H9 (cell line): Measurements from ENCODE around the gene ZNF688. TPM values are rescaled to one million over a fixed set of nuclear protein-coding genes. Genes with fewer than 3 reads are reported as not detected.

Source experiments
- DNase-seq: peaks from one replicate; pipeline ENCODE4 v3.0.0-alpha.2; 2017
- H2AFZ ChIP-seq: one replicate; pipeline ENCODE4 v1.6.1; 2013; ENCODE audit warnings: mild to moderate bottlenecking, low read length, control low read depth, moderate library complexity
- H2AK5ac ChIP-seq: 2 replicates; pipeline ENCODE4 v1.6.1; 2013; ENCODE audit warnings: low read length, control low read depth, mixed read lengths; ENCODE audit not compliant: insufficient read length
- H2BK120ac ChIP-seq: one replicate; pipeline ENCODE4 v1.6.1; 2013; ENCODE audit warnings: low read depth, mild to moderate bottlenecking, low read length, control low read depth, inconsistent platforms; ENCODE audit not compliant: poor library complexity, severe bottlenecking
- H2BK12ac ChIP-seq: 2 replicates; pipeline ENCODE4 v1.6.1; 2013; ENCODE audit warnings: low read length, control low read depth, mixed read lengths, low read depth; ENCODE audit not compliant: insufficient read length
- H2BK15ac ChIP-seq: 2 replicates; pipeline ENCODE4 v1.6.1; 2013; ENCODE audit warnings: low read depth, low read length, control low read depth
- H2BK20ac ChIP-seq: one replicate; pipeline ENCODE4 v1.6.1; 2013; ENCODE audit warnings: low read depth, mild to moderate bottlenecking, low read length, control low read depth, inconsistent platforms; ENCODE audit not compliant: poor library complexity, severe bottlenecking
- H2BK5ac ChIP-seq: 2 replicates; pipeline ENCODE4 v1.6.1; 2013; ENCODE audit warnings: low read length, control low read depth, mixed read lengths; ENCODE audit not compliant: insufficient read length
- H3K14ac ChIP-seq: 2 replicates; pipeline ENCODE4 v1.6.1; 2013; ENCODE audit warnings: low read length, control low read depth; ENCODE audit not compliant: insufficient read depth
- H3K18ac ChIP-seq: 2 replicates; pipeline ENCODE4 v1.6.1; 2013; ENCODE audit warnings: low read depth, mild to moderate bottlenecking, mixed read lengths, low read length, control low read depth; ENCODE audit not compliant: insufficient read length
- H3K23ac ChIP-seq: 2 replicates; pipeline ENCODE4 v1.6.1; 2013; ENCODE audit warnings: low read length, control low read depth, mixed read lengths, low read depth; ENCODE audit not compliant: insufficient read length
- H3K23me2 ChIP-seq: 2 replicates; pipeline ENCODE4 v1.6.1; 2013; ENCODE audit warnings: low read depth, mild to moderate bottlenecking, mixed read lengths, low read length, control low read depth; ENCODE audit not compliant: insufficient read length, poor library complexity, severe bottlenecking
- H3K27ac ChIP-seq: 2 replicates; pipeline ENCODE4 v1.5.1; 2013; ENCODE audit warnings: low read length, control low read depth, mixed read lengths, low read depth; ENCODE audit not compliant: insufficient read length
- H3K27me3 ChIP-seq: 2 replicates; pipeline ENCODE4 v1.6.1; 2013; ENCODE audit warnings: low read length, control low read depth, inconsistent platforms; ENCODE audit not compliant: insufficient read depth
- H3K4ac ChIP-seq: 2 replicates; pipeline ENCODE4 v1.6.1; 2013; ENCODE audit warnings: low read depth, mild to moderate bottlenecking, control low read depth, inconsistent platforms, low read length, moderate library complexity
- H3K4me1 ChIP-seq: 2 replicates; pipeline ENCODE4 v1.6.1; 2013; ENCODE audit warnings: low read length, control low read depth, inconsistent platforms; ENCODE audit not compliant: insufficient read depth
- H3K4me2 ChIP-seq: 2 replicates; pipeline ENCODE4 v1.6.1; 2013; ENCODE audit warnings: low read length, control low read depth, mixed read lengths; ENCODE audit not compliant: insufficient read length, insufficient read depth
- H3K56ac ChIP-seq: 2 replicates; pipeline ENCODE4 v1.6.1; 2013; ENCODE audit warnings: low read depth, mild to moderate bottlenecking, mixed read lengths, low read length, control low read depth; ENCODE audit not compliant: insufficient read length
- H3K79me1 ChIP-seq: 2 replicates; pipeline ENCODE4 v1.6.1; 2013; ENCODE audit warnings: low read depth, mild to moderate bottlenecking, moderate library complexity, low read length, control low read depth, inconsistent platforms; ENCODE audit not compliant: insufficient read depth, poor library complexity, severe bottlenecking
- H3K79me2 ChIP-seq: 2 replicates; pipeline ENCODE4 v1.6.1; 2013; ENCODE audit warnings: low read length, control low read depth, inconsistent platforms; ENCODE audit not compliant: insufficient read depth
- H3K9ac ChIP-seq: 2 replicates; pipeline ENCODE4 v1.6.1; 2013; ENCODE audit warnings: low read length, control low read depth, mixed read lengths; ENCODE audit not compliant: insufficient read length; ENCODE audit errors: extremely low read depth
- H3K9me3 ChIP-seq: one replicate; pipeline ENCODE4 v1.6.1; 2013; ENCODE audit warnings: low read depth, low read length, inconsistent platforms; ENCODE audit not compliant: control insufficient read depth
- H3T11ph ChIP-seq: one replicate; pipeline ENCODE4 v1.6.1; 2013; ENCODE audit warnings: mild to moderate bottlenecking, low read length, control low read depth, inconsistent platforms
- H4K20me1 ChIP-seq: one replicate; pipeline ENCODE4 v1.6.1; 2013; ENCODE audit not compliant: control insufficient read depth, insufficient read length, insufficient read depth
- H4K5ac ChIP-seq: 2 replicates; pipeline ENCODE4 v1.6.1; 2013; ENCODE audit warnings: low read depth, mild to moderate bottlenecking, mixed read lengths, low read length, control low read depth; ENCODE audit not compliant: insufficient read length
- H4K8ac ChIP-seq: replicated peaks from 2 replicates; pipeline ENCODE4 v1.6.1; 2013; ENCODE audit warnings: low read length, control low read depth, mixed read lengths, low read depth; ENCODE audit not compliant: insufficient read length
- H4K91ac ChIP-seq: 2 replicates; pipeline ENCODE4 v1.6.1; 2013; ENCODE audit warnings: low read depth, mild to moderate bottlenecking, moderate library complexity, mixed read lengths, low read length, control low read depth; ENCODE audit not compliant: insufficient read length
- H3K27ac Mint-ChIP-seq, 3 experiments: 2 replicates in 2 of 3; 3 replicates in 1 of 3; pipeline ENCODE4 v1.8.0; 2020 to 2021; ENCODE audit warnings: mixed read lengths in 3 of 3, mild to moderate bottlenecking in 1 of 3, moderate library complexity in 1 of 3
- H3K27me3 Mint-ChIP-seq: 2 replicates; pipeline ENCODE4 v1.8.0; 2021; ENCODE audit warnings: low read depth, mild to moderate bottlenecking, moderate library complexity, mixed read lengths
- H3K36me3 Mint-ChIP-seq, 3 experiments: 2 replicates in 2 of 3; 3 replicates in 1 of 3; pipeline ENCODE4 v1.8.0; 2020 to 2021; ENCODE audit warnings: low read depth in 3 of 3, mixed read lengths in 3 of 3; ENCODE audit not compliant: insufficient read depth in 1 of 3
- H3K4me1 Mint-ChIP-seq, 2 experiments: 2 replicates each; pipeline ENCODE4 v1.8.0; 2020; ENCODE audit warnings: mixed read lengths in 2 of 2
- H3K4me3 Mint-ChIP-seq, 2 experiments: 2 replicates in 1 of 2; 3 replicates in 1 of 2; pipeline ENCODE4 v1.8.0; 2020 to 2021; ENCODE audit warnings: mild to moderate bottlenecking in 2 of 2, mixed read lengths in 2 of 2, moderate library complexity in 1 of 2
- H3K9me3 Mint-ChIP-seq, 2 experiments: 2 replicates in 1 of 2; 3 replicates in 1 of 2; pipeline ENCODE4 v1.8.0; 2020; ENCODE audit warnings: mild to moderate bottlenecking in 2 of 2, mixed read lengths in 2 of 2, moderate library complexity in 1 of 2
- WGBS: extraction: QIAGEN DNeasy Blood & Tissue Kit; methylation state at CpG from one replicate; pipeline ENCODE4 v1.1.7; 2013; ENCODE audit warnings: missing lambda C conversion rate, low lambda C conversion rate, mixed read lengths; ENCODE audit not compliant: insufficient read length; ENCODE audit errors: extremely low coverage; 5-methylcytosine and 5-hydroxymethylcytosine counted together
- total RNA-seq: library from RNA; stranded (reverse); gene quantifications from 2 replicates; pipeline ENCODE4 v1.2.1, GENCODE V29; 2021
- TF ChIP-seq, protein P1 (sequence below): fragments of 200-600 bp; sonication (generic); conservative IDR thresholded peaks from 3 replicates; pipeline ENCODE4 v1.8.0; 2021; ENCODE audit warnings: antibody characterized with exemption, mild to moderate bottlenecking

The ZNF688 gene
- total RNA-seq, 1 experiment from 2014 or later, result 4.5 TPM

DNA sequence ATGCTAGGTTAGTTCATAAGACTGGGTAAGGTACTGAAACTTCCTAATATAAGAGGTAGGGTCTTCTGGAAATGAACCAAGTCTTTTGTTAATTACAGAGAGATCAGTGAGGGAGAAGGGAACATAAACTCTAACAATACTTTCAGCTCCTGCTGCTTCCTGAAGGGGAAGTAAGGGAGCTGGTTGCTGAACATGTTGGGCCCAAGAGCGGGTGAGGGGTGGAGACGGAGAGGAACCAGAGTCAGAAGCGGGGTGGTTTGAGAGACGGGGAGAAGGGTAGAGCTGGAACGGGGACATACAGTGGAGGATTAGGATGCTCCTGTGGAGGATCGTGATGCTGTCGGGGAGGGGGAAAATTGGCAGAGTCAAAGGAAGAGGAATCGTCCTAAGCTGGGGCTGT, 25.4 kb downstream of the ZNF688 start:
- H3K56ac ChIP-seq, result no peak overlapping the region
- no peaks in the 10 kb centered on the region for H3K23me2 ChIP-seq
- H4K20me1 ChIP-seq, result no peaks in the 10 kb centered on the region
- H3K4ac ChIP-seq, result no peak overlapping the region
- H3K4me2 ChIP-seq, result no peak overlapping the region
- H3K9me3 ChIP-seq, result no peaks in the 10 kb centered on the region
- Mint-ChIP-seq H3K27me3 (peaks cover 4% of the 10 kb centered on the region; the same call in 1 of the 2 replicates), H3K4me3 (peak overlapping the region in 1 of 2 experiments; percentile 24; a peak in 2 of 5 replicates), H3K4me1 (peaks cover 18 to 33% of the 10 kb centered on the region in 2 experiments), H3K27ac (peak overlapping the region; percentile 1 to 82 (median 16); a peak in 3 of 7 replicates), H3K36me3 (peaks cover 2 to 8% (median 5%) of the 10 kb centered on the region in 3 experiments; a peak in 4 of 7 replicates), H3K9me3 (peaks cover 0 to 10% of the 10 kb centered on the region in 2 experiments; a peak in 1 of 5 replicates)
- H4K91ac ChIP-seq, result no peak overlapping the region
- H3K27me3 ChIP-seq, result no peaks in the 10 kb centered on the region
- peak overlapping the region; percentile 46 for H3K18ac ChIP-seq
- H3K4me1 ChIP-seq, result peaks cover 6% of the 10 kb centered on the region; the same call in 1 of the 2 replicates
- H3T11ph ChIP-seq, result no peak overlapping the region
- H2BK120ac ChIP-seq, result no peak overlapping the region
- no peak for DNase-seq
- H4K8ac ChIP-seq, result no peak overlapping the region
- no peak overlapping the region for H3K27ac ChIP-seq
- H4K5ac ChIP-seq, result no peak overlapping the region
- no peak overlapping the region for H3K9ac ChIP-seq
- H2BK15ac ChIP-seq, result no peak overlapping the region
- H2BK20ac ChIP-seq, result no peak overlapping the region
- H2AK5ac ChIP-seq, result no peak overlapping the region
- WGBS, result no CpG with 5 or more reads among the region's 8 CpGs
- H2BK12ac ChIP-seq, result no peak overlapping the region
- H3K14ac ChIP-seq, result no peak overlapping the region
- H2AFZ ChIP-seq, result no peak overlapping the region
- TF ChIP-seq, protein P1, sequence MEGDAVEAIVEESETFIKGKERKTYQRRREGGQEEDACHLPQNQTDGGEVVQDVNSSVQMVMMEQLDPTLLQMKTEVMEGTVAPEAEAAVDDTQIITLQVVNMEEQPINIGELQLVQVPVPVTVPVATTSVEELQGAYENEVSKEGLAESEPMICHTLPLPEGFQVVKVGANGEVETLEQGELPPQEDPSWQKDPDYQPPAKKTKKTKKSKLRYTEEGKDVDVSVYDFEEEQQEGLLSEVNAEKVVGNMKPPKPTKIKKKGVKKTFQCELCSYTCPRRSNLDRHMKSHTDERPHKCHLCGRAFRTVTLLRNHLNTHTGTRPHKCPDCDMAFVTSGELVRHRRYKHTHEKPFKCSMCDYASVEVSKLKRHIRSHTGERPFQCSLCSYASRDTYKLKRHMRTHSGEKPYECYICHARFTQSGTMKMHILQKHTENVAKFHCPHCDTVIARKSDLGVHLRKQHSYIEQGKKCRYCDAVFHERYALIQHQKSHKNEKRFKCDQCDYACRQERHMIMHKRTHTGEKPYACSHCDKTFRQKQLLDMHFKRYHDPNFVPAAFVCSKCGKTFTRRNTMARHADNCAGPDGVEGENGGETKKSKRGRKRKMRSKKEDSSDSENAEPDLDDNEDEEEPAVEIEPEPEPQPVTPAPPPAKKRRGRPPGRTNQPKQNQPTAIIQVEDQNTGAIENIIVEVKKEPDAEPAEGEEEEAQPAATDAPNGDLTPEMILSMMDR, result no peak
- H2BK5ac ChIP-seq, result no peak overlapping the region
- H3K23ac ChIP-seq, result no peak overlapping the region
- no peaks in the 10 kb centered on the region for H3K79me2 ChIP-seq
- no peaks in the 10 kb centered on the region for H3K79me1 ChIP-seq
